Thyroid gland (tissue), 4 donors: ENCODE measurements around the gene PUS7L. TPM values are rescaled to one million over a fixed set of nuclear protein-coding genes. Genes with fewer than 3 reads are reported as not detected.

ENCODE experiments used
- DNase-seq, 2 donors: peaks; one replicate each; pipeline ENCODE4 v3.0.0-alpha.2; 2019
- H3K27ac ChIP-seq, 3 donors: fragments of 200-600 bp; sonication (generic); 1 replicate in 2 of 3; 2 replicates in 1 of 3; pipeline ENCODE4 v1.5.1; 2016 to 2019; ENCODE audit warnings: mild to moderate bottlenecking in 1 of 3, moderate library complexity in 1 of 3
- H3K27me3 ChIP-seq: fragments of 200-600 bp; sonication (generic); one replicate; pipeline ENCODE4 v1.5.1; 2019
- H3K36me3 ChIP-seq, 2 donors: fragments of 200-600 bp; sonication (generic); one replicate each; pipeline ENCODE4 v1.5.1; 2016 to 2019
- H3K4me1 ChIP-seq, 2 donors: fragments of 200-600 bp; sonication (generic); one replicate each; pipeline ENCODE4 v1.5.1; 2017 to 2019
- H3K4me3 ChIP-seq, 3 donors: fragments of 200-600 bp; sonication (generic); replicated peaks in 1 of 3; 1 replicate in 2 of 3; 2 replicates in 1 of 3; pipeline ENCODE4 v1.5.1; 2016; ENCODE audit warnings: mild to moderate bottlenecking in 1 of 3
- H3K9me3 ChIP-seq: fragments of 200-600 bp; sonication (generic); one replicate; pipeline ENCODE4 v1.5.1; 2017
- CTCF ChIP-seq, 6 experiments: fragments of 200-600 bp in 3 of 6; fragments of 450-650 bp in 3 of 6; sonication (generic) in 3 of 6; IDR thresholded peaks; one replicate each; pipeline ENCODE4 v1.5.1; 2016 to 2019; ENCODE audit warnings: antibody characterized with exemption in 6 of 6, mild to moderate bottlenecking in 2 of 6, inconsistent platforms in 1 of 6, moderate library complexity in 1 of 6
- POLR2A ChIP-seq, 2 donors: fragments of 450-650 bp; IDR thresholded peaks; one replicate each; pipeline ENCODE4 v1.6.1; 2017; ENCODE audit warnings: antibody characterized with exemption in 2 of 2, mild to moderate bottlenecking in 2 of 2, moderate library complexity in 1 of 2
- WGBS, 2 donors: methylation state at CpG; one replicate each; pipeline ENCODE4 v1.1.5; 2017; 5-methylcytosine and 5-hydroxymethylcytosine counted together
- intact Hi-C: fragments of 100-400 bp; cut with DNase I; formaldehyde crosslinking; loops from one replicate; pipeline ENCODE4 v1.15.1; 2023
- total RNA-seq, 4 donors: library from RNA; depleted of rRNA; stranded (reverse); fragments of >200 nt; gene quantifications; one replicate each; pipeline ENCODE4 v1.2.3, GENCODE V29; 2016

The PUS7L gene
- total RNA-seq, 4 donors from 2014 or later = 12.1 to 23.0 (median 17.3) TPM

DNA sequence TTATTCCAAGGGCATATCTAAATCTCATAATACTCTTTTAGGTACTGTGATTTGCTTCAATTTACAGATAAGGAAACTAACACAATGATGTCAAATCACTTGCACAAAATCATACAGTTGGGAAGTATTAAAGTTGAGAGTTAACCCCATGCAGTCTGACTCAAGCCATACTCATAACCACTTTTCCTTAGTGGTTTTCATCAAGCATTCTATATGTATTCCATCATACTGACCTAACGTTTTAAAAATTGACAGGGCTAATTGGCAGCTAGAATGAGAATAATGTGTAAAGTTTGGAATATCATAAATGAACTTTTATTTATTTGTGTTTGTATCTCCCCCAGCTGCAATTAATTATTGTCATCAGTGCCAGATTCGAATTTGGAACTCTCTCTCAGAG lies 20.9 kb downstream of the PUS7L start:
- H3K36me3 ChIP-seq = peaks cover 0 to 16% of the 10 kb centered on the region in 2 donors

DNA sequence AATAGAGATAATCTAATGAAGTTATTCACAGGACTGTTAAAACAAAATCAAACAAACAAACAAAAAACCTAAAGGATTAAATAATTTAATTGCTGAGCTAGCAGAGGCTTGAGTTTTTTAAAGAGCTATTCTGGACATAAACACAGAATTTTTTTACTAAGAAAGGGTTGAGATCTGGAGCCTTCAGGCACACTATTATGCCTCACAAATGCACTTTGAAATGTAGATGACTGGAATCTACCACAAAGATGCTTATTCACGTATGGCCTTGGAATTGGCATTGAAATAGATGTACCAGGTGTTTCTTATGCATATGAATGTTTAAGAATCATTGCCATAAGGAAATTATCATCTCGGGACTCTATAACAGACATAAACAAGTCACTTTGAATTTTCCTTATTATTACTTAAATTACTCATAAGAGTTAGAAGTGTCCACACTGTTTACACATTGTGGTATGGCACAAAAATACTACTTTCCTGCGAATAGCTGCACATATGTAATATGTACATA lies 21.6 kb downstream of the PUS7L start:
- H3K36me3 ChIP-seq = peaks cover 0 to 16% of the 10 kb centered on the region in 2 donors
- WGBS, 2 donors = 94 to 96% methylated on average over 3 of the region's 3 CpGs

More for the DNA sequence above, 20.9 kb downstream of the PUS7L start:
- H3K4me3 ChIP-seq = no peak overlapping the region
- 70 to 82% methylated on average over 2 of the region's 2 CpGs for WGBS, 2 donors
- TF ChIP-seq CTCF (IDR thresholded peaks at IDR 0.05) = no peak
- TF ChIP-seq POLR2A (IDR thresholded peaks at IDR 0.05) = no peak
- no peaks in the 10 kb centered on the region for H3K9me3 ChIP-seq
- intact Hi-C loops = no loop called here
- H3K27me3 ChIP-seq = no peaks in the 10 kb centered on the region
- no peak for DNase-seq
- no peak overlapping the region for H3K27ac ChIP-seq
- no peaks in the 10 kb centered on the region for H3K4me1 ChIP-seq

GRCh38 chr12:43733687-43734086 lies 24.9 kb downstream of the PUS7L start:
- TF ChIP-seq POLR2A (IDR thresholded peaks at IDR 0.05) = no peak
- no peak for TF ChIP-seq CTCF (IDR thresholded peaks at IDR 0.05)
- no peaks in the 10 kb centered on the region for H3K9me3 ChIP-seq
- H3K27ac ChIP-seq = no peak overlapping the region
- H3K36me3 ChIP-seq = peaks cover 0 to 18% of the 10 kb centered on the region in 2 donors
- WGBS, 2 donors = 94 to 96% methylated on average over 3 of the region's 3 CpGs
- DNase-seq = no peak
- no peaks in the 10 kb centered on the region for H3K4me1 ChIP-seq
- H3K27me3 ChIP-seq = no peaks in the 10 kb centered on the region
- H3K4me3 ChIP-seq = no peak overlapping the region
- intact Hi-C loops = no loop called here

More for the DNA sequence above, 21.6 kb downstream of the PUS7L start:
- no peak for TF ChIP-seq POLR2A (IDR thresholded peaks at IDR 0.05)
- TF ChIP-seq CTCF (IDR thresholded peaks at IDR 0.05) = no peak
- Histone ChIP-seq H3K4me1 (no peaks in the 10 kb centered on the region), H3K27me3 (no peaks in the 10 kb centered on the region), H3K4me3 (no peak overlapping the region), H3K27ac (no peak overlapping the region), H3K9me3 (no peaks in the 10 kb centered on the region)
- DNase-seq = no peak
- intact Hi-C loops = no loop called here

- peaks cover 0 to 4% of the 10 kb centered on the region in 2 donors for H3K36me3 ChIP-seq
- WGBS, 2 donors = 82 to 92% methylated on average over 4 of the region's 4 CpGs
- intact Hi-C loops = no loop called here
- no peaks in the 10 kb centered on the region for H3K27me3 ChIP-seq
- TF ChIP-seq POLR2A (IDR thresholded peaks at IDR 0.05) (no peak), CTCF (IDR thresholded peaks at IDR 0.05) (no peak)
- no peak overlapping the region for H3K4me3 ChIP-seq
- H3K4me1 ChIP-seq = no peaks in the 10 kb centered on the region
- no peaks in the 10 kb centered on the region for H3K9me3 ChIP-seq
- DNase-seq = no peak
- no peak overlapping the region for H3K27ac ChIP-seq
Measured at GRCh38 chr12:43730283-43730682, 28.3 kb downstream of the PUS7L start.

DNA sequence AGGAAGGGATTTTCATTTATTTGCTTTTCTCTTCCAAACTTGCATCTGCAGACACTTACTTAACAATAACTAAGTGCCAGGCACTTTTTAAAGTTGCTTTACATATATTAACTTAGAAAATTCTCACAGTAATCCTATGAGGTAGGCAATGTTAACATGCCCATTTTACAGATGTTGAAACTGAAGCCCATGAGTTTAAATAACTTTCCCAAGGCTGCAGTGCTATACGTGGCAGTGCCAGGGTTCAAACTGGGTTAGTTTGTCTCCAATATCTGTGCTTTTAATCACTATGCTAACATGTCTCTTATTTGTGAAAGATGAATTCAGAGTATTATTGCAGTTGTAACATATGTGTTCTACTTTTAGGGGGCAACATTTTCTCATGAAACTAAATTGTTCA lies 29.9 kb downstream of the PUS7L start:
- H3K9me3 ChIP-seq = no peaks in the 10 kb centered on the region
- TF ChIP-seq POLR2A (IDR thresholded peaks at IDR 0.05) (no peak), CTCF (IDR thresholded peaks at IDR 0.05) (no peak)
- no peak overlapping the region for H3K4me3 ChIP-seq
- no peak overlapping the region for H3K27ac ChIP-seq
- intact Hi-C loops = no loop called here
- DNase-seq = no peak
- H3K4me1 ChIP-seq = no peaks in the 10 kb centered on the region
- H3K27me3 ChIP-seq = no peaks in the 10 kb centered on the region
- 91 to 97% methylated on average over 1 of the region's 1 CpG for WGBS, 2 donors
- H3K36me3 ChIP-seq = peaks cover 0 to 3% of the 10 kb centered on the region in 2 donors
